ENCODE results near the gene OOSP3. TPM values are rescaled to one million over a fixed set of nuclear protein-coding genes. Genes with fewer than 3 reads are reported as not detected.
"Not testable (repeated sequence)": the region's sequence is repeated elsewhere in the genome, so short reads cannot be mapped to it uniquely, and the experiment has no call there.

Gene OOSP3
- total RNA-seq, 1 experiment from 2014 or later: 0.13 TPM

GRCh38 chr11:59875856-59876519, 2.6 kb upstream of the OOSP3 start:
- no peak for DNase-seq (ENCODE audit: low read depth)

GRCh38 chr11:59877325-59877724, 1.3 kb upstream of the OOSP3 start:
- DNase-seq (ENCODE audit: low read depth): no peak

- peak; percentile 11 for DNase-seq (ENCODE audit: low read depth)
Observed at GRCh38 chr11:59877784-59878183, 798 bp upstream of the OOSP3 start.

GRCh38 chr11:59879567-59879966, 985 bp downstream of the OOSP3 start:
- DNase-seq (ENCODE audit: low read depth): no peak

- DNase-seq (ENCODE audit: low read depth): no peak
Observed at GRCh38 chr11:59883597-59883996, 5.0 kb downstream of the OOSP3 start.

- DNase-seq (ENCODE audit: low read depth): not testable (repeated sequence)
Observed at GRCh38 chr11:59887156-59887555, 8.6 kb downstream of the OOSP3 start.

- peak; percentile 59 for DNase-seq (ENCODE audit: low read depth)
Observed at GRCh38 chr11:59891781-59892181, 13.2 kb downstream of the OOSP3 start.

- no peak for DNase-seq (ENCODE audit: low read depth)
Observed at GRCh38 chr11:59894616-59895015, 16.0 kb downstream of the OOSP3 start.

- no peak for DNase-seq (ENCODE audit: low read depth)
Observed at GRCh38 chr11:59898046-59898445, 19.5 kb downstream of the OOSP3 start.

GRCh38 chr11:59898650-59899049, 20.1 kb downstream of the OOSP3 start:
- DNase-seq (ENCODE audit: low read depth): peak; percentile 39

- peak; percentile 82 for DNase-seq (ENCODE audit: low read depth)
Observed at GRCh38 chr11:59899532-59899931, 20.9 kb downstream of the OOSP3 start.

GRCh38 chr11:59900366-59901126, 22.0 kb downstream of the OOSP3 start:
- DNase-seq (ENCODE audit: low read depth): no peak

- DNase-seq (ENCODE audit: low read depth): peak; percentile 97
Observed at GRCh38 chr11:59901306-59901705, 22.7 kb downstream of the OOSP3 start.

- not testable (repeated sequence) for DNase-seq (ENCODE audit: low read depth)
Observed at GRCh38 chr11:59903569-59903968, 25.0 kb downstream of the OOSP3 start.

GRCh38 chr11:59918480-59918879, 39.9 kb downstream of the OOSP3 start:
- peak; percentile 22 for DNase-seq (ENCODE audit: low read depth)

- peak; percentile 63 for DNase-seq (ENCODE audit: low read depth)
Observed at GRCh38 chr11:59918987-59919589, 40.5 kb downstream of the OOSP3 start.

- DNase-seq (ENCODE audit: low read depth): no peak
Observed at GRCh38 chr11:59923813-59924212, 45.2 kb downstream of the OOSP3 start.

- no peak for DNase-seq (ENCODE audit: low read depth)
Observed at GRCh38 chr11:59931688-59932087, 53.1 kb downstream of the OOSP3 start.

GRCh38 chr11:59938132-59938531, 59.5 kb downstream of the OOSP3 start, which contains the start of gene OOSP1:
Gene OOSP1 (plus strand): TSS chr11:59938432. CDS start chr11:59938455, 23 bp downstream.
- no peak for DNase-seq (ENCODE audit: low read depth)

- no peak for DNase-seq (ENCODE audit: low read depth)
Observed at GRCh38 chr11:59938718-59939117, 60.1 kb downstream of the OOSP3 start.

GRCh38 chr11:59939482-59939881, 60.9 kb downstream of the OOSP3 start:
- no peak for DNase-seq (ENCODE audit: low read depth)

GRCh38 chr11:59941091-59941490, 62.5 kb downstream of the OOSP3 start:
- DNase-seq (ENCODE audit: low read depth): no peak

All from HT1080 (cell line).